Activated CD4-positive, alpha-beta memory T cell treated with anti-CD3 and anti-CD28 coated beads for 36 hours (primary cell): Measurements from ENCODE around the gene LRRC71. TPM values are rescaled to one million over a fixed set of nuclear protein-coding genes. Genes with fewer than 3 reads are reported as not detected.

ENCODE experiments used
- CTCF ChIA-PET: fragments of 350-600 bp; sonication (Branson Sonifier 250); formaldehyde crosslinking; loops from one replicate; lab custom pipeline; 2021; ENCODE audit warnings: antibody characterized with exemption, inconsistent platforms; lab: Charles Lee
- POLR2A ChIA-PET: fragments of 350-600 bp; sonication (Branson Sonifier 250); formaldehyde crosslinking; loops from one replicate; lab custom pipeline; 2021; ENCODE audit warnings: antibody characterized with exemption; lab: Charles Lee
- DNase-seq: peaks from one replicate; pipeline ENCODE4 v3.0.0-alpha.2; 2020
- H3K27ac Mint-ChIP-seq: one replicate; pipeline ENCODE4 v1.8.0; 2021; ENCODE audit warnings: mixed read lengths
- H3K27me3 Mint-ChIP-seq: one replicate; pipeline ENCODE4 v1.8.0; 2021; ENCODE audit warnings: mixed read lengths
- H3K36me3 Mint-ChIP-seq: one replicate; pipeline ENCODE4 v1.8.0; 2021; ENCODE audit warnings: mixed read lengths
- H3K4me1 Mint-ChIP-seq: one replicate; pipeline ENCODE4 v1.8.0; 2021; ENCODE audit warnings: low read depth, mixed read lengths
- H3K4me3 Mint-ChIP-seq: one replicate; pipeline ENCODE4 v1.8.0; 2021; ENCODE audit warnings: mild to moderate bottlenecking, mixed read lengths
- H3K9me3 Mint-ChIP-seq: one replicate; pipeline ENCODE4 v1.8.0; 2021; ENCODE audit warnings: mixed read lengths
- intact Hi-C: fragments of 100-400 bp; cut with micrococcal nuclease; formaldehyde crosslinking; loops from one replicate; pipeline ENCODE4 v1.15.1; 2023
- total RNA-seq, 2 experiments: library from RNA; stranded (reverse); gene quantifications; one replicate each; pipeline ENCODE4 v1.2.3, GENCODE V29; 2021

The LRRC71 gene
- total RNA-seq, 2 experiments from 2014 or later, result not detected

- POLR2A ChIA-PET, result no interaction called here
- DNase-seq, result no peak
Observed at GRCh38 chr1:156931211-156931952, 10.9 kb downstream of the LRRC71 start.

GRCh38 chr1:156931974-156932710 lies 11.7 kb downstream of the LRRC71 start:
- peaks cover 44% of the 10 kb centered on the region for H3K27me3 Mint-ChIP-seq
- ChIA-PET POLR2A (no interaction called here), CTCF (interaction anchor here (0.9 to 1.4 kb wide), 2 partner anchors 18 to 21 kb away, joined by 3 read pairs; no protein-coding TSS in a partner anchor)
- H3K36me3 Mint-ChIP-seq, result no peaks in the 10 kb centered on the region
- intact Hi-C loops, result no loop called here
- no peak overlapping the region for H3K27ac Mint-ChIP-seq
- DNase-seq, result no peak
- H3K4me3 Mint-ChIP-seq, result no peak overlapping the region
- H3K4me1 Mint-ChIP-seq, result peaks cover 10% of the 10 kb centered on the region
- no peaks in the 10 kb centered on the region for H3K9me3 Mint-ChIP-seq

More at GRCh38 chr1:156931211-156931952, 10.9 kb downstream of the LRRC71 start:
- intact Hi-C loops, result no loop called here
- Mint-ChIP-seq H3K4me1 (peaks cover 12% of the 10 kb centered on the region), H3K27me3 (peaks cover 50% of the 10 kb centered on the region), H3K4me3 (no peak overlapping the region), H3K36me3 (no peaks in the 10 kb centered on the region), H3K9me3 (no peaks in the 10 kb centered on the region), H3K27ac (no peak overlapping the region)
- CTCF ChIA-PET, result interaction anchor here (0.9 kb wide), 1 partner anchor 18 kb away, joined by 3 read pairs; no protein-coding TSS in a partner anchor

- ChIA-PET POLR2A (no interaction called here), CTCF (interaction anchor here (1.3 to 1.4 kb wide), 2 partner anchors 22 to 43 kb away, joined by 3 to 4 read pairs; no protein-coding TSS in a partner anchor)
- H3K9me3 Mint-ChIP-seq, result no peaks in the 10 kb centered on the region
- peaks cover 36% of the 10 kb centered on the region for H3K27me3 Mint-ChIP-seq
- no peaks in the 10 kb centered on the region for H3K36me3 Mint-ChIP-seq
- no peak overlapping the region for H3K27ac Mint-ChIP-seq
- H3K4me1 Mint-ChIP-seq, result peaks cover 2% of the 10 kb centered on the region
- intact Hi-C loops, result no loop called here
- H3K4me3 Mint-ChIP-seq, result no peak overlapping the region
- DNase-seq, result no peak
Observed at GRCh38 chr1:156933136-156933535, 12.7 kb downstream of the LRRC71 start.

- CTCF ChIA-PET, result no interaction called here
- Mint-ChIP-seq H3K27ac (no peak overlapping the region), H3K27me3 (peaks cover 23% of the 10 kb centered on the region), H3K4me3 (no peak overlapping the region), H3K36me3 (peaks cover 2% of the 10 kb centered on the region), H3K9me3 (no peaks in the 10 kb centered on the region), H3K4me1 (no peaks in the 10 kb centered on the region)
- intact Hi-C loops, result no loop called here
- DNase-seq, result no peak
- POLR2A ChIA-PET, result no interaction called here
Observed at GRCh38 chr1:156935505-156936128, 15.2 kb downstream of the LRRC71 start.

GRCh38 chr1:156936191-156936590 lies 15.8 kb downstream of the LRRC71 start:
- no peaks in the 10 kb centered on the region for H3K4me1 Mint-ChIP-seq
- peaks cover 2% of the 10 kb centered on the region for H3K36me3 Mint-ChIP-seq
- H3K27ac Mint-ChIP-seq, result no peak overlapping the region
- intact Hi-C loops, result no loop called here
- POLR2A ChIA-PET, result no interaction called here
- no peak for DNase-seq
- peaks cover 17% of the 10 kb centered on the region for H3K27me3 Mint-ChIP-seq
- no peaks in the 10 kb centered on the region for H3K9me3 Mint-ChIP-seq
- CTCF ChIA-PET, result no interaction called here
- H3K4me3 Mint-ChIP-seq, result no peak overlapping the region

- POLR2A ChIA-PET, result interaction anchor here (1.0 kb wide), 1 partner anchor 16 kb away, joined by 4 read pairs; no protein-coding TSS in a partner anchor
- CTCF ChIA-PET, result interaction anchor here (2.0 to 2.4 kb wide), 2 partner anchors 9 to 47 kb away, joined by 6 to 8 read pairs; no protein-coding TSS in a partner anchor
- Mint-ChIP-seq H3K27ac (no peak overlapping the region), H3K36me3 (peaks cover 2% of the 10 kb centered on the region), H3K4me3 (no peak overlapping the region), H3K27me3 (peaks cover 12% of the 10 kb centered on the region), H3K4me1 (no peaks in the 10 kb centered on the region), H3K9me3 (no peaks in the 10 kb centered on the region)
- intact Hi-C loops, result no loop called here
- DNase-seq, result no peak
Observed at GRCh38 chr1:156936721-156937220, 16.3 kb downstream of the LRRC71 start.

- ChIA-PET CTCF (interaction anchor here (2.0 to 2.4 kb wide), 2 partner anchors 10 to 48 kb away, joined by 6 to 8 read pairs; no protein-coding TSS in a partner anchor), POLR2A (interaction anchor here (1.0 kb wide), 1 partner anchor 15 kb away, joined by 4 read pairs; no protein-coding TSS in a partner anchor)
- H3K9me3 Mint-ChIP-seq, result no peaks in the 10 kb centered on the region
Observed at GRCh38 chr1:156937883-156938282, 17.5 kb downstream of the LRRC71 start.

GRCh38 chr1:156938813-156939212 lies 18.4 kb downstream of the LRRC71 start:
- H3K27ac Mint-ChIP-seq, result no peak overlapping the region
- no peak overlapping the region for H3K4me3 Mint-ChIP-seq
- H3K27me3 Mint-ChIP-seq, result no peaks in the 10 kb centered on the region
- H3K9me3 Mint-ChIP-seq, result no peaks in the 10 kb centered on the region
- ChIA-PET CTCF (interaction anchor here (2.0 to 2.4 kb wide), 2 partner anchors 11 to 49 kb away, joined by 6 to 8 read pairs; no protein-coding TSS in a partner anchor), POLR2A (no interaction called here)
- peaks cover 2% of the 10 kb centered on the region for H3K36me3 Mint-ChIP-seq
- no peak for DNase-seq
- intact Hi-C loops, result no loop called here
- no peaks in the 10 kb centered on the region for H3K4me1 Mint-ChIP-seq

More at GRCh38 chr1:156937883-156938282, 17.5 kb downstream of the LRRC71 start:
- Mint-ChIP-seq H3K4me1 (no peaks in the 10 kb centered on the region), H3K27ac (no peak overlapping the region), H3K36me3 (peaks cover 2% of the 10 kb centered on the region), H3K27me3 (peaks cover 4% of the 10 kb centered on the region), H3K4me3 (no peak overlapping the region)
- DNase-seq, result no peak
- intact Hi-C loops, result no loop called here

- H3K27ac Mint-ChIP-seq, result no peak overlapping the region
- ChIA-PET POLR2A (no interaction called here), CTCF (no interaction called here)
- no peak for DNase-seq
- no peaks in the 10 kb centered on the region for H3K4me1 Mint-ChIP-seq
- no peaks in the 10 kb centered on the region for H3K9me3 Mint-ChIP-seq
- peaks cover 2% of the 10 kb centered on the region for H3K36me3 Mint-ChIP-seq
- intact Hi-C loops, result no loop called here
- no peak overlapping the region for H3K4me3 Mint-ChIP-seq
- no peaks in the 10 kb centered on the region for H3K27me3 Mint-ChIP-seq
Observed at GRCh38 chr1:156939786-156940334, 19.4 kb downstream of the LRRC71 start.

GRCh38 chr1:156941675-156942074 lies 21.2 kb downstream of the LRRC71 start:
- DNase-seq, result no peak
- no peaks in the 10 kb centered on the region for H3K27me3 Mint-ChIP-seq
- no peak overlapping the region for H3K4me3 Mint-ChIP-seq
- H3K9me3 Mint-ChIP-seq, result no peaks in the 10 kb centered on the region
- H3K36me3 Mint-ChIP-seq, result peaks cover 2% of the 10 kb centered on the region
- ChIA-PET POLR2A (interaction anchor here (1.0 kb wide), 1 partner anchor 132 kb away, joined by 3 read pairs; no protein-coding TSS in a partner anchor), CTCF (interaction anchor here (1.3 kb wide), 1 partner anchor 31 kb away, joined by 4 read pairs; no protein-coding TSS in a partner anchor)
- H3K4me1 Mint-ChIP-seq, result no peaks in the 10 kb centered on the region
- intact Hi-C loops, result no loop called here
- no peak overlapping the region for H3K27ac Mint-ChIP-seq

GRCh38 chr1:156942176-156942575 lies 21.7 kb downstream of the LRRC71 start:
- ChIA-PET POLR2A (interaction anchor here (1.0 kb wide), 1 partner anchor 132 kb away, joined by 3 read pairs; no protein-coding TSS in a partner anchor), CTCF (interaction anchor here (1.3 kb wide), 1 partner anchor 32 kb away, joined by 4 read pairs; no protein-coding TSS in a partner anchor)
- Mint-ChIP-seq H3K27me3 (no peaks in the 10 kb centered on the region), H3K4me1 (no peaks in the 10 kb centered on the region), H3K36me3 (peaks cover 2% of the 10 kb centered on the region), H3K4me3 (no peak overlapping the region), H3K27ac (no peak overlapping the region), H3K9me3 (no peaks in the 10 kb centered on the region)
- DNase-seq, result no peak
- intact Hi-C loops, result no loop called here
